Suprapubic skin (tissue), 3 donors: ENCODE data around the gene GUCA2A.

Source experiments
- POLR2AphosphoS5 ChIP-seq, 3 donors: sonication (generic); formaldehyde crosslinking; IDR thresholded peaks; one replicate each; pipeline ENCODE4 v1.6.1; 2017; ENCODE audit warnings: antibody characterized with exemption in 3 of 3
- TF ChIP-seq, protein P1 (sequence below), 2 donors: fragments of 200-600 bp in 1 of 2; fragments of 450-650 bp in 1 of 2; sonication (generic) in 1 of 2; IDR thresholded peaks; one replicate each; pipeline ENCODE4 v1.5.1; 2016 to 2019; ENCODE audit warnings: antibody characterized with exemption in 2 of 2, mild to moderate bottlenecking in 1 of 2, moderate library complexity in 1 of 2

DNA sequence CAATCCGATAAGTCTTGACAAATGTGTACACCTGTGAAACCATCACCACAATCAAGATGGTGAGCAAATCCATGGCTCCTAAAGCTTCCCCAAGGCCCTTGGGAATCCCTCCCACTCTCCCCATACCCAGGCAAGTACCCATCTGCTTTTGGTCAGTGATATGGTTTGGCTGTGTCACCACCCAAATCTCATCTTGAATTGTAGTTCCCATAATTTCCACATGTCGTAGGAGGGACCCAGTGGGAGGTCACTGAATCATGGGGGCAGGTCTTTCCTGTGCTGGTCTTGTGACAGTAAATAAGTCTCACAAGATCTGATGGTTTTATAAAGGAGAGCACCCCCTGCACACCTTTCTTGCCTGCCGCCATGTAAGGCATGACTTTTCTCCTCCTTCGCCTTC, 26.0 kb downstream of the GUCA2A start:
- TF ChIP-seq, protein P1, sequence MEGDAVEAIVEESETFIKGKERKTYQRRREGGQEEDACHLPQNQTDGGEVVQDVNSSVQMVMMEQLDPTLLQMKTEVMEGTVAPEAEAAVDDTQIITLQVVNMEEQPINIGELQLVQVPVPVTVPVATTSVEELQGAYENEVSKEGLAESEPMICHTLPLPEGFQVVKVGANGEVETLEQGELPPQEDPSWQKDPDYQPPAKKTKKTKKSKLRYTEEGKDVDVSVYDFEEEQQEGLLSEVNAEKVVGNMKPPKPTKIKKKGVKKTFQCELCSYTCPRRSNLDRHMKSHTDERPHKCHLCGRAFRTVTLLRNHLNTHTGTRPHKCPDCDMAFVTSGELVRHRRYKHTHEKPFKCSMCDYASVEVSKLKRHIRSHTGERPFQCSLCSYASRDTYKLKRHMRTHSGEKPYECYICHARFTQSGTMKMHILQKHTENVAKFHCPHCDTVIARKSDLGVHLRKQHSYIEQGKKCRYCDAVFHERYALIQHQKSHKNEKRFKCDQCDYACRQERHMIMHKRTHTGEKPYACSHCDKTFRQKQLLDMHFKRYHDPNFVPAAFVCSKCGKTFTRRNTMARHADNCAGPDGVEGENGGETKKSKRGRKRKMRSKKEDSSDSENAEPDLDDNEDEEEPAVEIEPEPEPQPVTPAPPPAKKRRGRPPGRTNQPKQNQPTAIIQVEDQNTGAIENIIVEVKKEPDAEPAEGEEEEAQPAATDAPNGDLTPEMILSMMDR (IDR thresholded peaks at IDR 0.05): no peak
- TF ChIP-seq POLR2AphosphoS5 (IDR thresholded peaks at IDR 0.05): no peak
